CD4-positive, alpha-beta T cell treated with Interleukin-12 subunit alpha and Interleukin-12 subunit beta, for 1 hour (primary cell): ENCODE measurements around the gene ORAI2.
A peak's percentile ranks its signal among the peaks of the same experiment; 100 is the strongest.
"Not testable (repeated sequence)": the region's sequence is repeated elsewhere in the genome, so short reads cannot be mapped to it uniquely, and the experiment has no call there.

Experiments
- DNase-seq: peaks from one replicate; pipeline ENCODE4 v3.0.0-alpha.2; 2020

ORAI2 gene

GRCh38 chr7:102433219-102434038 lies at the start of gene ORAI2:
TSS of gene ORAI2 (plus strand) at chr7:102433575. CDS start at chr7:102438957, 5,382 bp downstream.
- DNase-seq: peak; percentile 91

DNA sequence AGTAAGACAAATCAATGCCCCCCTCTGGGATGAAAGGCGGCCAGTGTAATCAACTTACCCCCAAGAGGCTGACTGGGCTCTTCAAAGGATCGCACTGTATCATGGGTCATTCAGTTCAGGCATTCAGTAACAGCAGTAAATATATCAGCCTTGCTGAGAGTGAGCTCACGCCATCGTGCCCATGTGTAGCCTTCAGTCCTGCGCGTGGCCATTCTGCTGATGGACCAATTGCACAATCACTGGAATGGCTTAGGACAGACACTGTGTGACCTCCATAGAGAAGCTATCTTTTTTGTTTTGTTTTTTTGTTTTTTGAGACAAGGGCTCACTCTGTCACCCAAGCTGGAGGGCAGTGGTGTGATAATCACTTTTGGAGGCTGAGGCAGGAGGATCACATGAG lies 46.3 kb upstream of the ORAI2 start:
- no peak for DNase-seq

DNA sequence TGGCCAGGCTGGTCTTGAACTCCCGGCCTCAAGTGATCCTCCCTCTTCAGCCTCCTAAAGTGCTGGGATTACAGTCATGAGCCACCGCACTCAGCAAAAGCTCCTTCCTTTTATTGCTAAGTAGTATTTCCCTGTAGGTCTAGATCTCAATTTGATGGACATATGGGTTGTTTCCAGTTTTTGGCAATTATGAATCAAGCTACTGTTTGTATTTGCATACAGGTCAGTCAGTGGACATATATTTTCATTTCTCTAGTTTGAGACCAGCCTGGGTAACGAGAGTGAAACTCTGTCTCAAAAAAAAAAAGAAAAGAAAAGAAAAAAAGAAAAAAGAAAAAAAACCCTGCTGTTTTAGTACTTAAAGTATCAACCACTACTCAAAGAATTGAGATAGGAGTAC lies 43.6 kb upstream of the ORAI2 start:
- no peak for DNase-seq

GRCh38 chr7:102390697-102391484 lies 42.5 kb upstream of the ORAI2 start:
- peak; percentile 71 for DNase-seq

GRCh38 chr7:102392330-102392729 lies 41.0 kb upstream of the ORAI2 start:
- DNase-seq: no peak

- no peak for DNase-seq
These were observed 39.9 kb upstream of the ORAI2 start for GRCh38 chr7:102393467-102393866.

DNA sequence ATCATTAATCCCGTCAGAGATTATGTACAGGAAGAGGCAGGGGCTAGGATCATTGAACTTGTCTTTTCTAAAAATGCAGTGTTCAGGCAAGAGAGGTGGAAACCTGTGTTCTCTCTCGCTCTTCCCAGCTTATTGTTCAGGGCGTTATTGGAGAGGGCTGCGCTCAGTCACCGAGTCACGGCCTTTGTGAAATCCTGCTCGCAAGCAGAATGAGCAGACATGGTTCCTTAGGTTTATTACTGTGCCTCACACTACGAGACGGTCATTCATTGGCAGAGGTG lies 37.8 kb upstream of the ORAI2 start:
- DNase-seq: no peak

- DNase-seq: peak; percentile 91
These were observed 37.3 kb upstream of the ORAI2 start, which contains the start of gene PRKRIP1 for GRCh38 chr7:102395873-102396709. TSS of gene PRKRIP1 (plus strand) at chr7:102396363. CDS start at chr7:102396412, 49 bp downstream.

- DNase-seq: no peak
These were observed 36.7 kb upstream of the ORAI2 start for GRCh38 chr7:102396710-102397019.

GRCh38 chr7:102398543-102398942 lies 34.8 kb upstream of the ORAI2 start:
- no peak for DNase-seq

- no peak for DNase-seq
These were observed 33.0 kb upstream of the ORAI2 start for GRCh38 chr7:102400360-102400759.

GRCh38 chr7:102403563-102403962 lies 29.8 kb upstream of the ORAI2 start:
- DNase-seq: no peak

DNA sequence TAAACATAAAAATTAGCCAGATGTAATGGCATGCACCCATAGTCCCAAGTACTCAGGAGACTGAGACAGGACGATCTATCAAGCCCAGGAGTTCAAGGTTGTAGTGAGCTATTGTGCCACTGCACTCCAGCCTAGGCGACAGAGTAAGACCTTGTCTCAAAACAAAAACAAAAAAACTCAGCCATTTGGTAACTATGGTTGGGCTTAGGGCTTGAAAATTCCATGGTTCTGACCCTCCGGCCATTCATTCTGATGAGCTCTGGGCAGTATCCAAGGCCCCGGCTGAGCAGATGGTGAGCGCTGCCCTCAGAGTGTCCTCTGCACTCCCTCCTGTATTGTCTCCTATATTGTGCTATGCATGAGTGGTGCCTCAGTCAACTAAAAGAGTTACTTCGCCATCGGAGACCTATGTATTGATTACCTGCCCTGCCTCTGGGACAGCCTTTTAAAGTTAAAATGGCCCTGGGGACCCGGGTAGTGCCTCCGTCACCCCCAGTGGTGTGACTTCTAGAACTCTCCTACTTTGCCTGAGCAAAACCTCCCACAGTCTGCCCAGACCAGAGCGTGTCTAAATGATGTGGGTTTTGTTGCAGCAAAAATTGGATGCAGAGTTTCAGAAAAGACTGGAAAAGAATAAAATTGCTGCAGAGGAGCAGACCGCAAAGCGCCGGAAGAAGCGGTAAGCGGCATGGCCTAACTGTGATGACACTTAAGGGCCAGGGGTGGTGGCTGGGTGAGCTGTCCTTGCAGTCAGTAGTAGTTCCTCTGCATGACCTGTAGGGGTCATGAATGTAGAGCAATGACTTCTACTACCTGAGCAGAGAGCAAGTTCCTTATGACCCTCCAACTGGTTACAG lies 29.1 kb upstream of the ORAI2 start:
- peak; percentile 77 for DNase-seq

DNA sequence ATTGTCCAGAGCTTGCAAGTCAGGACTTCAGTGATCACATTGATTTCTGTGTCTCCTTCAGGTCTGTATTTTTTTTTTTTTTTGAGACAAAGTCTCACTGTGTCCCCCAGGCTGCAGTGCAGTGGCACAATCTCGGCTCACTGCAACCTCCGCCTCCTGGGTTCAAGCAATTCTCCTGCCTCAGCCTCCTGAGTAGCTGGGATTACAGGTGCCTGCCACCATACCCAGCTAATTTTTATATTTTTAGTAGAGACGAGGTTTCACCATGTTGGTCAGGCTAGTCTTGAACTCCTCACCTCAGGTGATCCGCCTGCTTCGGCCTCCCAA lies 28.6 kb upstream of the ORAI2 start:
- DNase-seq: not testable (repeated sequence)

GRCh38 chr7:102407910-102408309 lies 25.5 kb upstream of the ORAI2 start:
- no peak for DNase-seq

DNA sequence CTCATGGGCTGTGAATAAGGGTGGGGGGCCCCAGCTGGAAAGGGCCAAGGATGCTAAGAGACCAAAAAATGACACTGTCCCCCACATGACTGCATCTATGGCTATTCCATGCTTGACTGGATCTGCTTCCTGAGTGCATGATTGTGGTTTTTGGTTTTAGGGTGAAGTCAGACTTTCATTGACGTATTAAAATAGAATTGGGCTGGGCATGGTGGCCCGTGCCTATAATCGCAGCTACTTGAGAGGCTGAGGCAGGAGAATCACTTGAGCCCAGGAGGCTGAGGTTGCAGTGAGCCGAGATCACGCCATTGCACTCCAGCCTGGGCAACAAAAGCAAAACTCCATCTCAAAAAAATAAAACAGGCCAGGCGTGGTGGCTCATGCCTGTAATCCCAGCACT lies 24.8 kb upstream of the ORAI2 start:
- DNase-seq: not testable (repeated sequence)

GRCh38 chr7:102409340-102409739 lies 24.0 kb upstream of the ORAI2 start:
- DNase-seq: no peak

DNA sequence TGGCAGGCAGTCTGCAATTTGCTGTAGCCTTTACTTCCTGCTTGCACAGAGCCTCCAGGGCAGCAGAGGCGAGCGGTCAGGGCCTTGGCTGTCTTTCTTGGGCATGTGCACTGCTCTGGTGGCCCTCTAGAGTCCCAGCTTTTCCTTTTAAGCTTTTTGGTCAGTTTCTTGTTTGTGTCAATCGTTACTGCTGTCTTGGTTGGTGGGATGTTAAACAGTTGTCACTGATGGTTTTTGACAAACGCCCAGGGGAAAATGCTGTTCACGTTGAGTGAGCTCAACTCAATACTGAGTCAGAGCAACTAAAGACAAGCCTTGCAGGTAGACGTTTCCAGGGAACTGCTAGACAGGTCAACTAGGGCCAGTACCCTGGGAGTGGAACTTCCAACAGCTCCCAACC lies 23.3 kb upstream of the ORAI2 start:
- DNase-seq: no peak

DNA sequence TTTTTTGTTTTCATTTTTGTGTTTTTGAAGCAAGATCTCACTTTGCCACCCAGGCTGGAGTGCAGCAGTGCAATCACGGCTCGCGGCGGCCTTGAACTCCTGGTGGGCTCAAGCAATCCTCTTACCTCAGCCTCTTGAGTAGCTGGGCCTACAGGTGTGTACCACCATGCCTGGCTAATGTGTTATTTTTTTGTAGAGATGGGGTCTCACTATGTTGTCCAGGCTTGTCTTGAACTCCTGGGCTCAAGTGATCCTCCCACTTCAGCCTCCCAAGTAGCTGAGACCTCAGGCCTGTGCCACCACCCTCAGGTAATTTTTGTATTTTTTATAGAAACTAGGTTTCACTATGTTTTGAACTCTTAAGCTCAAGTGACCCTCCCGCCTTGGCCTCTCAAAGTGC lies 22.5 kb upstream of the ORAI2 start:
- no peak for DNase-seq

DNA sequence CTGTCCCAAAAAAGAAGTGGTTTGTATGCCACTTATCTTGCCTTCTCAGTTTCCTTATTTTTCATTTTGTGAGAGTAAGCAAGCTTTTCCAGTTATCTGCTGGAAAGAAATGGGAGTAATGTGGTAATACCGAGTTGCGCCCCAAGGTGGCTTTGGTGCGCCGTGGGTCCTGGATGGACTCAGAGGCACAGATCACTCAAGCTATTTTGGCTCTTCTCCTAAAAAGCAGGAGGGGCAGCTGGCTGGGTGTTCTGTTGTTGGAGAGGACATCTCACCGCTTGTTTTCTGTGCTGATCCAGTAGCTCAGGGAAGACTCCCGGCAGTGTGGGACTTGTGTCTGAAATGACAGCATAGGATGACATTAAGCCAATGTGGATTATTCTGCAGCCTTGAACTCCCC lies 20.8 kb upstream of the ORAI2 start:
- peak; percentile 56 for DNase-seq

DNA sequence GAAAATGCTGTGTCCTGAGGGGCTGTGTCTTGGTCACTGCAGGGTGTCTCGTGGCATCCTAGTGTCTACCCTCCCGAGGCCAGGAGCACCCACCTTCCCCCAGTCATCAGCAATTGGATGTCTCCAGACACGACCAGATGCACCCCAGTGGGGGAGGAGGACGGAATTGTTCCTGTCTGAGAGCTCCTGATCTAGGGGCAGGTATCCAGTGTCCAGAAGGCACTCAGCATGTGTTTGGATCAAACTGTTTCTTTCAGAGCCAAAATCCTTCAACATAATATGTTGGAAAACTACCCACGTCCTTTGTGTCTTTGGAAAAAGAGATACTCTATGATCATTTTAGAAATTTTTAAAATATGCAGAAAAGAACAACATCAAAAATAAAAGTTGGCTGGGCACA lies 20.3 kb upstream of the ORAI2 start:
- no peak for DNase-seq

DNA sequence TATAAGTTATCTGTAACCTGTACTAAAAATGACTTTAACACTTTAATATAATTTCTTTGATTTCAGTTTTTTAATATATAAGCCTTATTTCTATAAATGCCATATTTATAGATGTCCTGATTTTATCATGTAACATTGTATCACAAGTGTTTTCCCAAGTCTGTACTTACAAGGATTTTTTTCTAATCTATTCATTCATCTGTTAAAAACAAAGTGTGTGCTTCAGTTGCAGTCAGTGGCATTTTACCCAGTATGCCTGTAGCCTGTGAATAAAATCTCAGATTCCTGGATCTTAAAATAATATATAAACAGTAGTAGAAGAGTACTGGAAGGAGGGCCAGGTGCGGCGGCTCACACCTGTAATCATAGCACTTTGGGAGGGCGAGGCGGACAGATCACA lies 19.8 kb upstream of the ORAI2 start:
- no peak for DNase-seq
